ENCODE results near the gene GPR137C.

DNA sequence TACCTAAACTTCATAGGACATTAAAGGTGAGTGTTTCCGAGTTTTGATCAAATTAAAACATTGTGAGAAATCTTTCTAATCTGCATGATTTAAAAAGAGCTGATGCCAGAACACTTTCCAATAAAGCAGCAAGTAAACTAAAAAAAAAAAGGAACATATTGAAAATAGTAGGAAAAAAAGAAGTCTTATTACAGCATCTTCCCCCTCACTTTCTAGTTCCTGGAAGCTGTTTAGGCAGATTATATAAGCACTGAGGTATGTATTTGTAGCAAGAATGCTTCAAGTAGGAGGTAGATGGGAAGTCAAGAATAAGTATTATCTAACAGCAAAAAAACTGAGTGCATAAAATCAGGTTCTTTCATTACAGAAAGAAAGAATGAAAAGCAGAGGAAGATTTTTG lies 96.9 kb downstream of the GPR137C start:
- TF ChIP-seq, protein P1, sequence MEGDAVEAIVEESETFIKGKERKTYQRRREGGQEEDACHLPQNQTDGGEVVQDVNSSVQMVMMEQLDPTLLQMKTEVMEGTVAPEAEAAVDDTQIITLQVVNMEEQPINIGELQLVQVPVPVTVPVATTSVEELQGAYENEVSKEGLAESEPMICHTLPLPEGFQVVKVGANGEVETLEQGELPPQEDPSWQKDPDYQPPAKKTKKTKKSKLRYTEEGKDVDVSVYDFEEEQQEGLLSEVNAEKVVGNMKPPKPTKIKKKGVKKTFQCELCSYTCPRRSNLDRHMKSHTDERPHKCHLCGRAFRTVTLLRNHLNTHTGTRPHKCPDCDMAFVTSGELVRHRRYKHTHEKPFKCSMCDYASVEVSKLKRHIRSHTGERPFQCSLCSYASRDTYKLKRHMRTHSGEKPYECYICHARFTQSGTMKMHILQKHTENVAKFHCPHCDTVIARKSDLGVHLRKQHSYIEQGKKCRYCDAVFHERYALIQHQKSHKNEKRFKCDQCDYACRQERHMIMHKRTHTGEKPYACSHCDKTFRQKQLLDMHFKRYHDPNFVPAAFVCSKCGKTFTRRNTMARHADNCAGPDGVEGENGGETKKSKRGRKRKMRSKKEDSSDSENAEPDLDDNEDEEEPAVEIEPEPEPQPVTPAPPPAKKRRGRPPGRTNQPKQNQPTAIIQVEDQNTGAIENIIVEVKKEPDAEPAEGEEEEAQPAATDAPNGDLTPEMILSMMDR (optimal IDR thresholded peaks at IDR 0.05 in 1 of 3, IDR thresholded peaks at IDR 0.05 in 1 of 3, conservative IDR thresholded peaks at IDR 0.05 in 1 of 3; ENCODE audit: extremely low read depth in 1 of 3, insufficient read depth in 2 of 3, low read length in 3 of 3), result no peak
- TF ChIP-seq EZH2 (IDR thresholded peaks at IDR 0.05; ENCODE audit: low read length), result no peak

Data from keratinocyte (primary cell).